IMR-90 (cell line): ENCODE data around the gene IFIT3. TPM values are rescaled to one million over a fixed set of nuclear protein-coding genes. Genes with fewer than 3 reads are reported as not detected.

Experiments used
- ATAC-seq: fragments of 200-7000 bp; cut with Tn5 transposase; 2 replicates; pipeline ENCODE4 v1.9.1; 2020; ENCODE audit warnings: low read depth, mild to moderate bottlenecking, moderate library complexity
- BruUV-seq: library from RNA; stranded (reverse); fragments of 400-500 nt; replicated peaks from 2 replicates; lab custom pipeline; 2021; lab: Mats Ljungman, UMichigan
- CTCF ChIA-PET: fragments of 300-600 bp; formaldehyde crosslinking; extraction: SDS; loops from one replicate; lab custom pipeline; 2021; ENCODE audit warnings: antibody characterized with exemption; lab: Yijun Ruan, JAX
- POLR2A ChIA-PET: fragments of 300-600 bp; sonication (Branson Sonifier 250); formaldehyde crosslinking; loops from one replicate; lab custom pipeline; 2022; ENCODE audit warnings: antibody characterized with exemption; ENCODE audit not compliant: unreplicated experiment; lab: Charles Lee
- DNase-seq: peaks from one replicate; pipeline ENCODE4 v3.0.0; 2013
- H2AFZ ChIP-seq: replicated peaks from 2 replicates; pipeline ENCODE3; 2013; ENCODE audit warnings: low read length, mild to moderate bottlenecking; ENCODE audit not compliant: poor library complexity
- H2AK5ac ChIP-seq: 2 replicates; pipeline ENCODE4 v1.6.1; 2013; ENCODE audit warnings: low read depth, low read length, inconsistent platforms
- H2AK9ac ChIP-seq: replicated peaks from 2 replicates; pipeline ENCODE3; 2013; ENCODE audit warnings: mild to moderate bottlenecking, low read depth, low read length, moderate library complexity; ENCODE audit not compliant: poor library complexity
- H2BK120ac ChIP-seq: 2 replicates; pipeline ENCODE4 v1.6.1; 2013; ENCODE audit warnings: low read depth, low read length, inconsistent platforms
- H2BK15ac ChIP-seq: 3 replicates; pipeline ENCODE4 v1.6.1; 2013; ENCODE audit warnings: low read depth, low read length, inconsistent platforms
- H2BK20ac ChIP-seq: 2 replicates; pipeline ENCODE4 v1.6.1; 2013; ENCODE audit warnings: low read depth, mild to moderate bottlenecking, inconsistent platforms, low read length, moderate library complexity
- H2BK5ac ChIP-seq: 2 replicates; pipeline ENCODE4 v1.6.1; 2013; ENCODE audit warnings: mild to moderate bottlenecking, low read depth, low read length, inconsistent platforms; ENCODE audit not compliant: poor library complexity, severe bottlenecking
- H3K14ac ChIP-seq: replicated peaks from 2 replicates; pipeline ENCODE4 v1.6.1; 2013; ENCODE audit warnings: low read depth, low read length, inconsistent platforms
- H3K18ac ChIP-seq: 2 replicates; pipeline ENCODE4 v1.6.1; 2013; ENCODE audit warnings: low read depth, low read length, control low read depth
- H3K23ac ChIP-seq: 2 replicates; pipeline ENCODE4 v1.6.1; 2013; ENCODE audit warnings: low read depth, low read length, inconsistent platforms
- H3K27ac ChIP-seq: 2 replicates; pipeline ENCODE4 v1.5.1; 2013; ENCODE audit warnings: mild to moderate bottlenecking, control low read depth, low read length; ENCODE audit not compliant: insufficient read depth
- H3K27me3 ChIP-seq: 2 replicates; pipeline ENCODE4 v1.6.1; 2013; ENCODE audit warnings: low read length; ENCODE audit not compliant: control insufficient read depth, insufficient read depth
- H3K36me3 ChIP-seq: 2 replicates; pipeline ENCODE4 v1.6.1; 2013; ENCODE audit warnings: low read length, mixed read lengths; ENCODE audit not compliant: control insufficient read depth, insufficient read depth
- H3K4ac ChIP-seq: 2 replicates; pipeline ENCODE4 v1.6.1; 2013; ENCODE audit warnings: low read depth, low read length, inconsistent platforms
- H3K4me1 ChIP-seq: 2 replicates; pipeline ENCODE4 v1.6.1; 2013; ENCODE audit warnings: low read length, mixed read lengths; ENCODE audit not compliant: control insufficient read depth, insufficient read depth
- H3K4me2 ChIP-seq: 2 replicates; pipeline ENCODE4 v1.6.1; 2013; ENCODE audit warnings: low read depth, mild to moderate bottlenecking, control low read depth, low read length, moderate library complexity
- H3K4me3 ChIP-seq: 2 replicates; pipeline ENCODE4 v1.5.1; 2013; ENCODE audit warnings: low read depth, mild to moderate bottlenecking, control low read depth, low read length, moderate library complexity; ENCODE audit not compliant: insufficient read depth
- H3K56ac ChIP-seq: 2 replicates; pipeline ENCODE4 v1.6.1; 2013; ENCODE audit warnings: low read length, inconsistent platforms; ENCODE audit not compliant: insufficient read depth; ENCODE audit errors: extremely low read depth
- H3K79me1 ChIP-seq, 2 experiments: 2 replicates each; pipeline ENCODE4 v1.6.1; 2013; ENCODE audit warnings: low read length in 2 of 2, inconsistent platforms in 1 of 2, low read depth in 1 of 2
- H3K9ac ChIP-seq: 2 replicates; pipeline ENCODE4 v1.6.1; 2013; ENCODE audit warnings: low read depth, low read length, control low read depth
- H3K9me1 ChIP-seq: 2 replicates; pipeline ENCODE4 v1.6.1; 2013; ENCODE audit warnings: low read length, inconsistent platforms; ENCODE audit not compliant: insufficient read depth
- H3K9me3 ChIP-seq: 2 replicates; pipeline ENCODE4 v1.6.1; 2013; ENCODE audit warnings: low read length; ENCODE audit not compliant: control insufficient read depth, insufficient read depth
- H4K20me1 ChIP-seq: 2 replicates; pipeline ENCODE4 v1.6.1; 2013; ENCODE audit warnings: low read length, inconsistent platforms; ENCODE audit not compliant: insufficient read depth
- H4K5ac ChIP-seq: 2 replicates; pipeline ENCODE4 v1.6.1; 2013; ENCODE audit warnings: mild to moderate bottlenecking, low read depth, low read length, control low read depth
- H4K8ac ChIP-seq, 2 experiments: 2 replicates each; pipeline ENCODE4 v1.6.1; 2013; ENCODE audit warnings: low read depth in 2 of 2, low read length in 2 of 2, control low read depth in 1 of 2, inconsistent platforms in 1 of 2
- H4K91ac ChIP-seq: 2 replicates; pipeline ENCODE4 v1.6.1; 2013; ENCODE audit warnings: low read depth, low read length, inconsistent platforms; ENCODE audit not compliant: insufficient read depth
- CEBPB ChIP-seq: IDR thresholded peaks from 2 replicates; pipeline ENCODE4 v1.6.1; 2012; ENCODE audit warnings: low read depth, low read length, improper control_type of control experiment
- MAZ ChIP-seq: IDR thresholded peaks from 2 replicates; pipeline ENCODE4 v1.6.1; 2012; ENCODE audit warnings: low read depth, mild to moderate bottlenecking, low read length, improper control_type of control experiment, moderate library complexity, borderline replicate concordance
- POLR2A ChIP-seq: IDR thresholded peaks from 2 replicates; pipeline ENCODE4 v1.6.1; 2012; ENCODE audit warnings: mild to moderate bottlenecking, low read depth, low read length
- RAD21 ChIP-seq: IDR thresholded peaks from 2 replicates; pipeline ENCODE4 v1.6.1; 2012; ENCODE audit warnings: low read length, improper control_type of control experiment
- SMC3 ChIP-seq: fragments of 150-350 bp; IDR thresholded peaks from 2 replicates; pipeline ENCODE4 v1.6.1; 2016; ENCODE audit warnings: low read depth, mild to moderate bottlenecking, antibody characterized with exemption, low read length, moderate library complexity
- USF2 ChIP-seq: fragments of 150-350 bp; IDR thresholded peaks from 2 replicates; pipeline ENCODE4 v1.6.1; 2017; ENCODE audit warnings: mild to moderate bottlenecking, antibody characterized with exemption, low read length, low read depth
- WGBS, 2 experiments: methylation state at CpG; one replicate each; pipeline versions ENCODE4 v1.1.5 to v1.1.7; 2013; ENCODE audit warnings: missing lambda C conversion rate in 2 of 2; ENCODE audit not compliant: insufficient read length in 1 of 2; ENCODE audit errors: extremely low coverage in 2 of 2; 5-methylcytosine and 5-hydroxymethylcytosine counted together
- dilution Hi-C: fragments of 300-500 bp; cut with HindIII; formaldehyde crosslinking; loops from one replicate; pipeline ENCODE4 v1.14.3; 2018; ENCODE audit warnings: low sequenced_read_pairs; ENCODE audit not compliant: unreplicated experiment
- in situ Hi-C: fragments of 300-500 bp; cut with MboI; formaldehyde crosslinking; loops from 3 replicates; pipeline ENCODE4 v1.14.3; 2019; ENCODE audit warnings: low sequenced_read_pairs, inconsistent platforms, mixed read lengths
- intact Hi-C: fragments of 100-400 bp; cut with micrococcal nuclease; formaldehyde crosslinking; loops from 2 replicates; pipeline ENCODE4 v1.10.0; 2022
- polyA plus RNA-seq, 3 experiments: library from polyadenylated mRNA; depleted of rRNA; stranded (reverse); fragments of >200 nt; gene quantifications; 2 replicates each; pipeline ENCODE4 v1.2.3, GENCODE V29; 2012; ENCODE audit warnings: low replicate concordance in 1 of 3
- total RNA-seq: library from RNA; depleted of rRNA; stranded (reverse); fragments of >200 nt; gene quantifications from 2 replicates; pipeline ENCODE4 v1.2.3, GENCODE V29; 2012
- TF ChIP-seq, protein P1 (sequence below): conservative IDR thresholded peaks from 2 replicates; pipeline ENCODE4 v1.5.1; 2012; ENCODE audit warnings: mild to moderate bottlenecking, low read depth, low read length, improper control_type of control experiment

Gene IFIT3
- total and polyA plus RNA-seq, 2 of the 4 experiments (the other 2 are of a cell fraction), result 3.5 to 7.3 TPM

DNA sequence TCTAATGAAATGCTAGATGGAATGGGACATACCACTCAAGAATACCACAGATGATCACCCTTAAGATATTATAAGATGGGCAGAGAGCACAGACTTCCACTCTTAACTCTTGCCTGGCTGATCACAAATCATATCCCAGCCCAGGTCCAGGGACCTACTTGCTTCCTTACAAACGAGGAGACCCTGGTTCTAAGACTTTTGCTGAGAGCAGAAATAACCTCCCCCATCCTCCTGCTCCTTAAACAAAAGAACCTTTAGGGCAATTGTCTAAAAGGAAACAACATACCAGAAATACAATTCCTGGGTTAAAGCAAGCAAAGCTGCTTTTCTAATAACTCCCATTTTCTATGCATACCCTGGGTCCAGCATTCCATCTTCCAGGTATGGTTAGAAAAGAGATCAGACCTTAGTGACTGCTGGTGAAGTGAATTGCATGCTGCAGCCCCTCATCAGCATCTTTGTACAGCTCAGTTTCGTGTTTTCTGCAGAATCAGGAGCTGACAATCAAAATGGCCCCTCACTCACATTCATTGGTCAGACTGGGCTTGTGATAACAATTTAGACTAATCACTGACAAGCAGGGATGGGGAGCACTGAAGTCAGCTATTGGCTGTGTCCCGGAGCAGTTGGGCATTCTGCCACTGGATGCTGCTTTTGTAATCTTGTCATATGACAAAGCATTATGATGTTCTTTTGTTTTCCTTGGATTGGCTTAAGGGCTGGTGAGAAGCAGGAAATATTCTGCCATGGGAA is 14.6 kb downstream of the IFIT3 start:
- BruUV-seq, result no TSS peak
- no peak overlapping the region for H3K27ac ChIP-seq

More for the DNA sequence above, 14.6 kb downstream of the IFIT3 start:
- no peak overlapping the region for H3K9ac ChIP-seq
- no peak overlapping the region for H3K4ac ChIP-seq
- 0 out of 2 replicates have a peak, but pooled peaks have one; percentile 46 for ATAC-seq
- no peak overlapping the region for H3K18ac ChIP-seq
- intact Hi-C loops, result no loop called here
- no peak overlapping the region for H2AK5ac ChIP-seq
- H4K5ac ChIP-seq, result no peak overlapping the region
- no peak overlapping the region for H2BK5ac ChIP-seq
- no peak overlapping the region for H2BK15ac ChIP-seq
- no peak overlapping the region for H2BK120ac ChIP-seq
- H3K23ac ChIP-seq, result no peak overlapping the region
- H2AK9ac ChIP-seq, result no peak overlapping the region
- H3K4me2 ChIP-seq, result no peak overlapping the region
- POLR2A ChIA-PET, result no interaction called here
- no peak overlapping the region for H3K4me3 ChIP-seq
- no peaks in the 10 kb centered on the region for H3K9me1 ChIP-seq
- no CpG with 5 or more reads among the region's 3 CpGs for WGBS, 2 experiments
- no peaks in the 10 kb centered on the region for H4K20me1 ChIP-seq
- H3K4me1 ChIP-seq, result peaks cover 7% of the 10 kb centered on the region
- dilution Hi-C loops, result no loop called here
- CTCF ChIA-PET, result no interaction called here
- H3K79me1 ChIP-seq, result 0 out of 4 replicates have a peak, but pooled peaks cover 0 to 3% of the 10 kb centered on the region in 2 experiments
- peak; percentile 84 for DNase-seq
- H3K36me3 ChIP-seq, result peaks cover 6% of the 10 kb centered on the region
- H4K8ac ChIP-seq, result no peak overlapping the region
- in situ Hi-C loops, result no loop called here
- H3K14ac ChIP-seq, result no peak overlapping the region
- no peak overlapping the region for H3K56ac ChIP-seq
- no peaks in the 10 kb centered on the region for H3K9me3 ChIP-seq
- no peak overlapping the region for H4K91ac ChIP-seq
- TF ChIP-seq POLR2A, result no peak
- no peak for TF ChIP-seq SMC3
- TF ChIP-seq, protein P1, sequence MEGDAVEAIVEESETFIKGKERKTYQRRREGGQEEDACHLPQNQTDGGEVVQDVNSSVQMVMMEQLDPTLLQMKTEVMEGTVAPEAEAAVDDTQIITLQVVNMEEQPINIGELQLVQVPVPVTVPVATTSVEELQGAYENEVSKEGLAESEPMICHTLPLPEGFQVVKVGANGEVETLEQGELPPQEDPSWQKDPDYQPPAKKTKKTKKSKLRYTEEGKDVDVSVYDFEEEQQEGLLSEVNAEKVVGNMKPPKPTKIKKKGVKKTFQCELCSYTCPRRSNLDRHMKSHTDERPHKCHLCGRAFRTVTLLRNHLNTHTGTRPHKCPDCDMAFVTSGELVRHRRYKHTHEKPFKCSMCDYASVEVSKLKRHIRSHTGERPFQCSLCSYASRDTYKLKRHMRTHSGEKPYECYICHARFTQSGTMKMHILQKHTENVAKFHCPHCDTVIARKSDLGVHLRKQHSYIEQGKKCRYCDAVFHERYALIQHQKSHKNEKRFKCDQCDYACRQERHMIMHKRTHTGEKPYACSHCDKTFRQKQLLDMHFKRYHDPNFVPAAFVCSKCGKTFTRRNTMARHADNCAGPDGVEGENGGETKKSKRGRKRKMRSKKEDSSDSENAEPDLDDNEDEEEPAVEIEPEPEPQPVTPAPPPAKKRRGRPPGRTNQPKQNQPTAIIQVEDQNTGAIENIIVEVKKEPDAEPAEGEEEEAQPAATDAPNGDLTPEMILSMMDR, result no peak
- no peak for TF ChIP-seq MAZ
- no peak for TF ChIP-seq RAD21
- no peak for TF ChIP-seq USF2
- no peak for TF ChIP-seq CEBPB
- peak overlapping the region; percentile 38 for H2AFZ ChIP-seq
- no peak overlapping the region for H2BK20ac ChIP-seq
- no peaks in the 10 kb centered on the region for H3K27me3 ChIP-seq
